ENCODE measurements around the gene ITGA5.

GRCh38 chr12:54359762-54360351 is 59.2 kb downstream of the ITGA5 start:
- TF ChIP-seq EZH2 (IDR thresholded peaks at IDR 0.05; ENCODE audit: insufficient read depth, poor library complexity, severe bottlenecking) (no peak), EZH2phosphoT487 (IDR thresholded peaks at IDR 0.05; ENCODE audit: insufficient read depth, low read depth) (no peak)
